ENCODE data around the gene ANKEF1. TPM values are rescaled to one million over a fixed set of nuclear protein-coding genes. Genes with fewer than 3 reads are reported as not detected.

The ANKEF1 gene
- total RNA-seq, 4 donors from 2014 or later = 4.4 to 5.7 (median 5.0) TPM

GRCh38 chr20:10080574-10080973, 45.8 kb downstream of the ANKEF1 start:
- Histone ChIP-seq H3K36me3 (no peaks in the 10 kb centered on the region), H3K4me3 (no peak overlapping the region), H3K9me3 (no peaks in the 10 kb centered on the region), H3K27ac (peak overlapping the region in 1 of 4 donors; percentile 53), H3K4me1 (peaks cover 21 to 55% (median 33%) of the 10 kb centered on the region in 3 donors), H3K27me3 (no peaks in the 10 kb centered on the region)
- TF ChIP-seq POLR2A (IDR thresholded peaks at IDR 0.05) = no peak
- TF ChIP-seq, protein P1, sequence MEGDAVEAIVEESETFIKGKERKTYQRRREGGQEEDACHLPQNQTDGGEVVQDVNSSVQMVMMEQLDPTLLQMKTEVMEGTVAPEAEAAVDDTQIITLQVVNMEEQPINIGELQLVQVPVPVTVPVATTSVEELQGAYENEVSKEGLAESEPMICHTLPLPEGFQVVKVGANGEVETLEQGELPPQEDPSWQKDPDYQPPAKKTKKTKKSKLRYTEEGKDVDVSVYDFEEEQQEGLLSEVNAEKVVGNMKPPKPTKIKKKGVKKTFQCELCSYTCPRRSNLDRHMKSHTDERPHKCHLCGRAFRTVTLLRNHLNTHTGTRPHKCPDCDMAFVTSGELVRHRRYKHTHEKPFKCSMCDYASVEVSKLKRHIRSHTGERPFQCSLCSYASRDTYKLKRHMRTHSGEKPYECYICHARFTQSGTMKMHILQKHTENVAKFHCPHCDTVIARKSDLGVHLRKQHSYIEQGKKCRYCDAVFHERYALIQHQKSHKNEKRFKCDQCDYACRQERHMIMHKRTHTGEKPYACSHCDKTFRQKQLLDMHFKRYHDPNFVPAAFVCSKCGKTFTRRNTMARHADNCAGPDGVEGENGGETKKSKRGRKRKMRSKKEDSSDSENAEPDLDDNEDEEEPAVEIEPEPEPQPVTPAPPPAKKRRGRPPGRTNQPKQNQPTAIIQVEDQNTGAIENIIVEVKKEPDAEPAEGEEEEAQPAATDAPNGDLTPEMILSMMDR (IDR thresholded peaks at IDR 0.05) = no peak
- intact Hi-C loops (cut with DNase I) = no loop called here
- no peak for DNase-seq

- Histone ChIP-seq H3K4me3 (no peak overlapping the region), H3K9me3 (no peaks in the 10 kb centered on the region), H3K27me3 (peaks cover 0 to 3% (median 0%) of the 10 kb centered on the region in 4 donors), H3K36me3 (no peaks in the 10 kb centered on the region), H3K27ac (no peak overlapping the region), H3K4me1 (peaks cover 0 to 5% (median 0%) of the 10 kb centered on the region in 3 donors)
- TF ChIP-seq POLR2A (IDR thresholded peaks at IDR 0.05) = no peak
- TF ChIP-seq, protein P1 (IDR thresholded peaks at IDR 0.05) = no peak
- intact Hi-C loops (cut with DNase I) = loop anchor here (2.0 to 10.0 kb wide), 2 partner anchors 111 to 475 kb away; no protein-coding TSS in a partner anchor
- no peak for DNase-seq
- 83 to 91% methylated on average over 3 to 4 of the region's 4 CpGs for WGBS, 2 donors
These were observed 55.2 kb downstream of the ANKEF1 start for GRCh38 chr20:10089871-10090587.

DNA sequence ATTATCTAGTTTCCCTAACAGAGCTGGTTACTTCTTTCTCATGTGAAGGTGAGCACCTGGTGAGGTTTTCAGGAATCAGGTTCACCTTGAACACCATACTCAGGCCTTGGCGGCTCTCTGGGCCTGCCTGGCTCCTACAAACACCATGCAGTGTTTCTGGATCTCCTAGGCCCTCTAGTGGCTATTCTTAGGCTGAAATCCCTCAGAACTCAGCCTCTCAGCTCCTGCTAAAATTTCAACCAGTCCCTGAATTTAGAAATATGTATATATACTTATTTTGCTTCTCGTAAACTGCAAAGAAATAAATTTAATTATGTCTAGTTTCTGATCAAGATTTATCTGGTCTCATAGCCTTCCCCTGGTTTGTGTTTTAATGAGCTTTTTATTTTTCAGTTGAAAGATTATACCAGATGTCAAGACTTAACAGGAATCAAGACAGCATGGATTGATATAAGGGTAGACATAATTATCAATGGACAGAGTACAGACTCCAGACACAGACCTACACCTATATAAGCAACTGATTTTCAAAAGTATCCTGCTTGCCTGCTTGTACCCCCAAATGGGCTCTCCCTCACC, 55.9 kb downstream of the ANKEF1 start:
- WGBS, 2 donors = 34 to 43% methylated on average over 2 of the region's 2 CpGs
- no peaks in the 10 kb centered on the region for H3K9me3 ChIP-seq
- H3K4me3 ChIP-seq = no peak overlapping the region
- TF ChIP-seq, protein P1 (IDR thresholded peaks at IDR 0.05) = peak; percentile 39 to 82 (median 68)
- no peak for TF ChIP-seq POLR2A (IDR thresholded peaks at IDR 0.05)
- H3K27me3 ChIP-seq = peaks cover 0 to 3% (median 0%) of the 10 kb centered on the region in 4 donors
- H3K4me1 ChIP-seq = peaks cover 0 to 5% (median 0%) of the 10 kb centered on the region in 3 donors
- no peaks in the 10 kb centered on the region for H3K36me3 ChIP-seq
- intact Hi-C loops (cut with DNase I) = loop anchor here (2.0 to 10.0 kb wide), 2 partner anchors 112 to 476 kb away; no protein-coding TSS in a partner anchor
- no peak for DNase-seq
- H3K27ac ChIP-seq = no peak overlapping the region

GRCh38 chr20:10093087-10093591, 58.4 kb downstream of the ANKEF1 start:
- WGBS, 2 donors = 20 to 27% methylated on average over 1 to 2 of the region's 2 CpGs
- Histone ChIP-seq H3K27me3 (peaks cover 0 to 3% (median 0%) of the 10 kb centered on the region in 4 donors), H3K4me3 (no peak overlapping the region), H3K27ac (no peak overlapping the region), H3K36me3 (no peaks in the 10 kb centered on the region), H3K9me3 (no peaks in the 10 kb centered on the region), H3K4me1 (peaks cover 0 to 5% (median 0%) of the 10 kb centered on the region in 3 donors)
- no peak for TF ChIP-seq POLR2A (IDR thresholded peaks at IDR 0.05)
- TF ChIP-seq, protein P1 (IDR thresholded peaks at IDR 0.05) = no peak
- intact Hi-C loops (cut with DNase I) = loop anchor here (10.0 kb wide), 1 partner anchor 478 kb away; no protein-coding TSS in a partner anchor
- DNase-seq = no peak
